T1000 (cell line): ENCODE results near the gene VSIG1.

Experiments
- DNase-seq: peaks from one replicate; lab custom pipeline; 2025; ENCODE audit warnings: mixed read lengths; lab: John Stamatoyannopoulos, UW

Gene VSIG1

DNA sequence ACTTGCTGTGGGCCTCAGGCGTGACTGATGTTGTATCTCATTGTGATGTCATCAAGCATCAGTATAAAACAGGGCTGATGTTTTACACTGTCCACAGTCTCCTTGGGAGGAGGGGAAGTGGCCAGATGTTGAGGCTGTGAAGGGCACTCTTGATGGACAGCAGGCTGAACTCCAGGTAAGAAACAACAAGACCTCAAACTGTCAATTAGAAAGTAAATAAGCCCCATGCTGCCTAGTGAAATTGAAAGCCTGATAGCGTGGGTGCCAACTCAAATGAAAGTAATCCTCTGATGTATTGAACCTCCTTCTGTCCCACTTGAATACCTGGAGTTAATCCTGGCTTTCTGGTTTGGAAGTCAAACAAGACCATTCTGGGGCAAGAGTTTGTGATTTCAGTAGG lies 19.7 kb downstream of the VSIG1 start:
- DNase-seq = no peak

DNA sequence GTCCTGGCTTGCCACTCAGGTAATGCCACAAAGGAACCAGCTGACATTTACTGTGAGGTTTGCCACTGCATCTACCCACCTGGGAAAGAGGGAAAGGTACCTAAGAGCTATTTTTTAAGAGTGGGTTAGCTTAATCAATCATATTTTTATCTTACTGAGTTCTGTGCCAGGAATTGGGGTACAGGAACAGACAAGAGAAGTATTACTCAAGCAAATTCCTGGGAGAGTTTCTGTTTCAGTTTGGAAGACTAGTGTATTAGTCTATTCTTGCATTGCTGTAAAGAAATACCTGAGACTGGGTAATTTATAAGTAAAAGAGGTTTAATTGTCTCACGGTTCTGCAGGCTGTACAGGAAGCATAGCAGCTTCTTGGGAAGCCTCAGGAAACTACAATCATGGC lies 23.3 kb downstream of the VSIG1 start:
- DNase-seq = no peak

DNA sequence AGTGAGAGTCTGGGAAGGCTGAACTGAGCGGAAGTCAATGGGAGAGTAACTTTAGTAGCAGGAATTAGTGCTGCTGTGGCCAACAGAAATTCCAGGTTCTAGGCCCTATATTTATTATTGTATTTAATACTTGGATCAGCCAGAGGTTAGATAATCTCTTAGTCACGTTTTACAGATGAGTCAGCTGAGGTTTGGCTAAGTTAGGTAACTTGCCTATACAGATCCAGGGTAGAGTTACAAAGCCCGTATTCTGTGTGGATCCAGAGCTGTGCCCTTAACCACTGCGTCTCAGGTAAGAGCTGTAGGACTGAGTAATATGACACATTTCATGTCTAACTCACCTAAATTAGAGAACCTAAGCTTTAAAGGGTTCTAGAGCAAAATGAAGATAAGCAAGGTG lies 26.0 kb downstream of the VSIG1 start:
- DNase-seq = no peak

DNA sequence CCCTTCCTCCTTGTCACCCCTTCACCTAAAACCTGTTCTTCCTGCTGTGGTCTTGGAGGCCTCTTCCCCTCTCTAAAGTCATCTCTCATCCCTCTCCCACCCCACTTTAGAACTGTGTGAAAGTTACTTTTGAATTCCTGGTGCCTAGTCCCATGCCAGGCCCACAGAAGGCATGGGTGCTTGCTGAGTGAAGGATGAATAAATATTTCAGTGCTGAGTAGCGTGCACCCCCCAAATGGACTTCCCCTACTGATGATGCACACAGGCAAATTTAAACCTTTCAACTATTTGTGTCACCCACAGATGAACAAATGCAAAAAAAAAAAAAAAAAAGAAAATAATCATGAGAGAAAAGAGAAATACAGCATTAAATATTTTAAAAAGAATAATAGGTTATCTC lies 26.7 kb downstream of the VSIG1 start:
- DNase-seq = no peak

DNA sequence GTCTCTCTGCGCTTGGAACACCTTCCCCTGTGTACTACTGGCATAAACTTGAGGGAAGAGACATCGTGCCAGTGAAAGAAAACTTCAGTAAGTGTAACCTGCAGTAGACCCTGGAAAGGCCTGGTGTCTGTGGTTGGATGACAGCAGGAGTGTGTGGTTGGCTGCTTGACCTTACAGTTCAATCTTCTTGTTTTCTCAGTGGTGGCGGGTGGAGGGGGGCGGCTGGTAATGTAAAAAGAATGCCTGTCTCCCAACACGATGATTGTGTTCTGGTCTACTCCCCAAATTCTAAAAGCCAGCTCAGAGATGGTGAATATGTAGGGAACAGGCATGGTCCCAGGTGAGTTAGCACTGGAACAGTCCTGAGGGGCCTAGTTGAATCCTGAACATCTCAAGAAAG lies 27.9 kb downstream of the VSIG1 start:
- DNase-seq = no peak

DNA sequence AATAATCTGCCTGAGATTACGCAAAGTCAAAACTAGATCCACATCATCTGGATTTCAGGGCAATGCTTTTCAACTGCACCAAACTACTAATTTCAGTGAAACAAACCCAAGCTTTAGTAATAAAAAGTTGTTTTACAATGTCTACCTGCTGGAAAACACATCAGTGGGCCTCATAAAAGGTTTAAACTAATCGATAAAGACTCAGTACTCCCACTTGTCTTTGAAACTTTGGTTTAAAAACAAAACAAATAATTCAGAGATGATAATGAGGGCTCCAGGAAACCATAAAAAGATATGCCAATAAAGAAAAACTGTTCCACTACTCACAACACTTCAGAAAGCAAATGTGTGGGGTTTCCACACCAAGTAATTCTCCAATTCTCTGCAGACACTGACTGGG lies 36.2 kb downstream of the VSIG1 start:
- no peak for DNase-seq

DNA sequence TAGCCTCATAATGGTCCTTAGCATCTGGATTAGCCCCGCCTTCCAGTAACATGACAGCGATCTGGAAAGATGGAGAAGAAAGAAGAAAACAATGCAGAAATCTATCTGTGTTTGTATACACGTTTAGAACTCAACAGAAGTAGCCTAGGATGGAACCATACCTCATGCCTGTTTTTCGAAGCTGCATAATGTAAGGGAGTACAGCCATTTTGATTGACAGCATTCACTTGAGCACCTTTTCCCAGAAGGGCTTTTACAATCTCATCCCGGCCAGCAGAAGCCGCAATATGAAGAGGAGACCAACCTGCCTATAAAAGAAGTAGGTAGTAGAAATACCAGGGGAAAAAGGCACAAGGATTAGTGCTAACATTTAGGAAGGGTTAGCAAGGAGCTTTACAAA lies 42.9 kb downstream of the VSIG1 start:
- DNase-seq = no peak

DNA sequence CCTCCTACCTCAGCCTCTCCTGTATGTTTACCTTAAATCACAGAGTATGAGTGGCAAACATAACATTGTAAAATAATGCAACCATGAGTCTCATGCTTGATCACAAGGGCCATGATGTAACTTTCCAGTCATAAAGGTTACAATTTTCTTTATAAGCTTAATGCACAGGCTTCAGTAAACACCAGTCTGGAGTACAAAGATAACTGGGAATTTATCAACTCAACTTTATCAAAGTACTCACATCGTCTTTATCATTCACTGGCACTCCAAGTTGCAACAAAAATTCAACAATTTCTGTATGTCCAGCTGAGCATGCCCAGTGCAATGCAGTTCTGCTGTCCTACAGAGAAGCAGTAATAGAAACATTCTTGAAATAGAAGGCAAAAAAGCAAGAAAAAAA lies 43.6 kb downstream of the VSIG1 start:
- no peak for DNase-seq

DNA sequence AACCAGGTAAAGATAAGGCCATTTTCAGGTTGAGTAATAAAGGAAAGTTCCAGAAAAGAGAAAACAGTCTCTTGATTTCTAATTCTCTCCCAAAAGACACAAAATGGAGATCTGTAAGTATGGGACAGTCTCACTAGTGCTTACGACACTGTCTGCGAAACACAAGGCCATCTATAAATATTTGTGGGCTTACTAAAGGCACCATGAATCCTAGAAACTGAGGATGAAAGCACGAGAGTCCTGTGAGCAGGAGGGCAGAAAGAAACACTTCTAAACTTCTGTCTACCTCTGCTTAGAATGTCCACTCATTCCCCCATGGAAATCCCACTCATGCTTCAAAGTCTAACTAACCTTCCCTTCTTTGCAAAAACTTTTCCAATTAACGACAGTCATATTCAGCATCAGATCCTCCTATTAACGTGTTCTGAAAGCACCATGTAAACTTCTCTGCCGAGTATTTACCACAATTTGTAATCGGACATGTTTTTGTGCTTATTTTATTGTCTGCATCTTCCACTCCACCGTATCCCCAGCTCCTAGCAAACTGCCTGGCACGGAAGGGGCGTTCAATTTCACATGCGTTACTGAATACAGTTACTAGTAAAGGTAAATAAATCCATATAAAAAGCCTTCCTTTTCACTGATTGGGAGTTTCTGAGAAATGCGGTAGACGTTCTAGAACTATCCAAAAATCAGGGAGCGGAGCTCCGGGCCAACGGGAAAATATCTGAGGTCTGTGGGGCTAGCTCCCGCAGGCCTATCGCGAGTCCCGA lies 45.8 kb downstream of the VSIG1 start:
- DNase-seq = no peak

DNA sequence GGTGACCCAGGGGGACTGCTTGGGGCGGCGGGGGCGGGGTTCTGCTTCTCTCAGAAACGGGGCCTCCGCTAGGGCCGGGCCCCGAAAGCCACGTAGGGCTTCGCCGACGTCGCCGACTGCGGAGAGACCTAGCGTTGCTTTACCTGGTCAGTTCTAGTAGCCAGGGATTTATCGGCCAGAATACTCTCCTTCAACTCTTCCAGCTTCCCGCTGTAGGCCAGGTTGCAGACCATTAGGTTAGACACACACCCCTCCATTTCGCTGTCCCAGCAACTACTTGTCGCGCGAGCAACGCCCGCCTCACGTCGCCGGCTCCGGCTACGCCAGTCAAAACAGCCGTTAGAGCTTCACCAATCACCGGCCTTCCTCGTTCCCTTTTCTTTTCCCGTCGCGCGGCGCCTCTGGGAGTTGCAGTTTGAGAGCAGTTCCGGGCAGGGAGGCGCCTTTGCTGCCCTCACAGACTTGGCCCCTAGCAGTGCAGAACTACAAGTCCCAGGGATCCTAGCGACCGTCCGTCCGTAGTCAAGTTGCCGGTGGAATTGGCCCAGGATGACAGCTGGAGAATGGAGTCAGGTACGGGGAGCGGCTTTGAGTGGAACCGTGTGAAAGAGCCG lies 46.5 kb downstream of the VSIG1 start, which contains the start of the genes ATG4A and PSMD10:
Gene ATG4A, plus strand, starts transcription at position 515 of the 614 bp plus-strand sequence. Its CDS starts 49 bp downstream, at position 564.
Gene PSMD10, minus strand, starts transcription at position 279 of the 614 bp plus-strand sequence. Its CDS starts 22 bp downstream, at position 257.
- peak; percentile 79 for DNase-seq

DNA sequence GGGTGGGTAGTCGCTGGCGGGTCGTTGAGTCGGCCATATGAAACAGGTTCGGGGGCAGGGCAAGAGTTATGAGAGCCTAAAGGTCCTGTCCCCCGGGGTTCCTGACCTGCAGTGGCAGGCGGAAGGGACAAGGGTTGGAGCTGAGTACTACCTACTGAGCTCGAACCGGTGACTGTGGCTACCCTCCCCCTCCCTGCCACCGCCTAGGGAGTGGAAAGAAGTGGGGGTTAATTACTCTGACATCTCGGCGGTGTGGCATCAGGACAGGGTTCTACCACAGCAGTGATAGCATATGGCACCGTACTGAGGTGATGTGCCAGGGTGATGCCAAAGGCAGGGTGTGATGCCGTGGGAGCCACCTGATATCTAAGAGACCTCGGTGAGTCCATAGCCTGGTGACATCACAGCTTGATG lies 47.0 kb downstream of the VSIG1 start:
- no peak for DNase-seq

DNA sequence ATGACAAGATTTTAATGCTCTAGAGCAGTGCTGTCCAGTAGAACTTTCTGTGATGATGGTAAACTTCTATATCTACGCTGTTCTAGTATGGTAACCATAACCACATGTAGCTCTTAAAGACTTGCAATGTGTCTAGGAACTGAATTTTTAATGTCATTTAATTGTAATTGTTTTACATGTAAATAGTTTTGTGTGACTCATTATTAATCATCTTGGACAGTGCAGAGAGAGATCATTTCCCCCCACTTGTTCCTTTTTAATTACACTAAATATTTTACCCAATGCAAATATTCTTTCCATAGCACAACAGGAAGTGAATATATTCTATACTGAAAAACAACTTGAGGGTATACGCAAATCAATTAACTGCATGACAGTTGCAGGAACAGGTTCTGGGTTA lies 52.5 kb downstream of the VSIG1 start:
- DNase-seq = no peak

DNA sequence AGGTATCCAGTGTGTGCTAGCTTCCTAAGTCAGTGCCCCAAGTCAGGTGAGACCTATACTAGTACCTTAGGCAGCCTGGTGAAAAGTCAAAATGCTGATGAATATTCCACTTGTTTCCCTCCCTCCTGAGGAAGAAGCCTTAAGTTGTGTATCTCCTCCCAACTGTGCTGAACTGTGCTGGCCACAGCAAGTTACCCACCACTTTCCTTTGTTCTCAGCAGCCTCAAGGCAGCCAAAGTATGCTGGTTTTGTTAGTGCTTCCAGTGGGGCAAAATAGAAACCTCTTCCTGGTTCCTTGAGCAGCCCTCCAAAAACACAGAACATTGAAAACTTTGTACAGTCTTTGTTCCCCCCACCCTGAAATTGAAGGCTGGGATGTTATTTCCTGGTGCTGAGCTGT lies 60.6 kb downstream of the VSIG1 start:
- DNase-seq = no peak

DNA sequence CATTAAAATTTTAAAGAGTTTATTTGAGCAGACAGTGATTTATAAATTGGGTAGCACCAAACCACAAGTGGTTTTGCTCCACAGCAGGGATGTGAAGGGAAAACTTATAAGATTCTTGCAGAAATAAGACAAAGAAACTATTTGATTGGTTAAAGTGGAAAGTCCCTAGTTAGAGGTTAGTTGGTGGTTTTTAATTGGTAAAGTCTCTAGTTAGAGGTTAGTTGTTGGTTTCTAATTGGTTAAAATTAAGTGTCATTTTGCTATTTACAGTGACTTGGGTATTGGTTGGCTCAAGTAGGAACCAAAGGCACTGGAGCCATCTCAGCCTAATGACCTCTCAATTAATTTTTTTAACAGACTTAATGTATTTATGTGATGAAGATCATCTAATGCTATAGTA lies 69.7 kb downstream of the VSIG1 start:
- DNase-seq = no peak

DNA sequence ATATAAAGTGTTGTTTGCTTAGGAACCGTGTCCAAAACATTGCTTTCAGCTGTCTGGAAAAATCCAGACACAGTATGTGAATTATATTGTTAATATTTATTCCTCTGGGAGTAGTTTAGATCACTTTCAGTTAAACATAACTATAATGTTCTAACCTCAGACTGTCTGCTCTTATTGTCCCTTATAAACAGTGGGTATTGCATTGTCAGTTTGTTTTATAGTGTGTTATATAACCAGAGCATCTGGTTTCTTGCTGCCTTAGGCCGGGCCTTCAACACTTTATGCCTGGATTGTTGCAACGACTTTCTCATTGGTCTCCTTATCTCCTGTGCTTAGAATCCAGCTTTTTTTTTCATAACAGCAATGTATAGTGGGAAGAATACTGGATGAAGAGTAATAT lies 73.1 kb downstream of the VSIG1 start:
- DNase-seq = no peak

DNA sequence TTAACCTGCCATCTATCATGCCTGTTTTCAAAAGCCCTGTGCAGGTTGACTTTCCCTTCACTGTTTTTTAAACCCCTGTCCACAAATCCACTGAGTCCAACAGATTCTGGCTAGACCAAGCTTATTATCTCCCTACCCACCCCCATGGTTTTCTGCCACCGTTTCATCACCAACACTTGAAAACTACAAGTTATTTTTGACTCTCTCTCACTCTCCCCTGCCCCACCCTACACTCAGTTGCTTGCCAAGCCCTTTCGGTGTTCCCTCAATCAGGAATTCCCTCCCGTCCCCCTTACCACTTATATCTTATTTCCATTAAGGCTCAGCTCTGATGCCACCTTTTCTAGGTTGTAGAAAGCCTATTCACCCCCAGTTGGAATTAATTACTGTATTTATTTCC lies 76.4 kb downstream of the VSIG1 start:
- no peak for DNase-seq

DNA sequence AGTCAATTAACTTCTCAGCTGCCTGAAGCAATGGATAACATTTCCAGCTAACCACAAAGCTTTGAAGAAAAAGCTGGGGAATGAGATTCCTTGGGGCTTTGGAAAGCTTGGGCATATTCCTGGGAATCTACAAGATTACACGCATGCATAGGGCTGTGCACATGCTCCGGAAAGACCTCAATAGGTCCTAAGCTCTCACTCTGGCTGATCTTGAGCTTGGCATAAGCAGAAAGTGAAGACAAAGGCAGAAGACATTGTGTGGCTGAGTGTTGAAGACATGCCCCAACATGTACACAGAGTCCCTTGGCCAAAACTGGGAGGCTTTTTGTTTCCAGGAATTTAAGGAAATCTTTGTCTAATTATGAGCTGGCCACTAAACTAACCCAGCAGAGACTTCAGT lies 77.9 kb downstream of the VSIG1 start:
- DNase-seq = no peak

DNA sequence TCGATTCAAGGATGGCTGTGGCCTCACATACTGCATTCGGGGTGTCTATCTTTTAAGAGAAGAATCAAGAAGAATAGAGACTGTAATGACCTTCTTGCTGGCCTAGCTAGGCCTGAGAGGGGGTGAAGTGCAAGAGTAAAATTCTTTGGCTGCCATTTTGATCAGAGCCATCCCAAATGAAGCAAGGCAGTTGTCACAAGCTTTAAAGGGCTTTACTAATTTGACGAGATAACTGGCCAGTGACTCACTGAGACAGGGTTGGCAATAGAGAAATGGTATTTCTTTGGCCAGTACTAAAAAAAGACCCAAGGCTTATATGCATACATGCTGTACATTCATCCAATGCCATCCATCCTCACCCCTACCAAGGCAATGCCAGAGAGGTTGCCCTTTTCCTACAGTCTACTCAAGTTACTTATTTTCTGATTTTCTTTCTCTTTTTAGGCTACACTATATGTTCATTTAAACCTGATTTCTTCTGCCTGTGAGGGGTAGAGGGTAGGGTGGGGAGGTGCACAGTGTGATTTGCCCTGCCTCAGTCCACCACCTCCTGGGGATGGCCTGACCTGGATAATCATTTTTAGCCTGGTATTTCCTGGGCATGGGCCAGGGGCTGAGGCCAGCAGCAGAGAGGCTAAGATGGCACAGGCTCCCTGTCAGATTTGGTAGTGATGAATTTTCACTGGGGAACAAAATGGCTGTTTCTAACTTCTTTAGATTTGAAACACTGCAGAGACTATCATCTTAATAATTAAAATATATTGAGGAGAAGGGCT lies 78.9 kb downstream of the VSIG1 start:
- no peak for DNase-seq

DNA sequence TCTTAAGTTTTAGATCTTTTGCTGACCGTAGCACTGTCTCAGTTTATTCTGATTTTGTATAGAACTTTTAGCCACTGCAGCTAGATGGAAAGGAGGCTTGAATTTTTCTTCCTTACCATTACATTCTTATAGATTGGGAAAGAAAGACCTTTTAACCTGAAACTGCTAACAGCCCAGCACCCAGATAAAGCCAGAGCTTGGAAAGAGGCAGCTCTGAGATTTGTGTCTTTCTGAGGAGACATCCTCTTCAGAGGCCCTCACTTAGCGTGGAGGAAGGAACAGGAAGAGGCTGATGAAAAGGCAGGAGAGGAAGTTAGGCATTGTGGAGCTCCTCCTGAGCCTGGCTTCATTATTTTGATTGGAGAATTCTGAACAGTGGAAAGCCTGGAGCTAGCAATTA lies 81.8 kb downstream of the VSIG1 start:
- DNase-seq = no peak

DNA sequence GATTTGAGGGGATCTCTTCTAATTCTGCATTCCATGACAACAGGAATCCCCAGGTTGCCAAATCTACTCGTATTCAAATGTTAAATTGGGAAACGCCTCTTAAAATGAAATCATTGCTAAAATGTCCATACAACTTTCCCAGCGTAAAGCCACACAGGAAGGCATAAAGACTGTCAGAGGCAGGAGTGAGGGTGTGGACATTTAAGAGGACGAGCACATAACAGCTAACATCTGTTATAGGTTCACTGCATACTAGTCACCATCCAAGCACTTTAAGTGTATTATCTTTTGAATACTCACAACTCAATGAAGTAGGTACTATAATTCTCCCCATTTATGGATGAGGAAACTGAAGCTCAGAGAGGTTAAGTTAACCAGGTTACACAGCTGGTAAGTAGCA lies 82.3 kb downstream of the VSIG1 start:
- DNase-seq = no peak
